NCI-H748 treated with DMSO at 0.1 percent for 48 hours (cell line): ENCODE results near the gene HDAC5.

ENCODE experiments used
- DNase-seq: peaks from one replicate; lab custom pipeline; 2025; lab: John Stamatoyannopoulos, UW

HDAC5 gene

DNA sequence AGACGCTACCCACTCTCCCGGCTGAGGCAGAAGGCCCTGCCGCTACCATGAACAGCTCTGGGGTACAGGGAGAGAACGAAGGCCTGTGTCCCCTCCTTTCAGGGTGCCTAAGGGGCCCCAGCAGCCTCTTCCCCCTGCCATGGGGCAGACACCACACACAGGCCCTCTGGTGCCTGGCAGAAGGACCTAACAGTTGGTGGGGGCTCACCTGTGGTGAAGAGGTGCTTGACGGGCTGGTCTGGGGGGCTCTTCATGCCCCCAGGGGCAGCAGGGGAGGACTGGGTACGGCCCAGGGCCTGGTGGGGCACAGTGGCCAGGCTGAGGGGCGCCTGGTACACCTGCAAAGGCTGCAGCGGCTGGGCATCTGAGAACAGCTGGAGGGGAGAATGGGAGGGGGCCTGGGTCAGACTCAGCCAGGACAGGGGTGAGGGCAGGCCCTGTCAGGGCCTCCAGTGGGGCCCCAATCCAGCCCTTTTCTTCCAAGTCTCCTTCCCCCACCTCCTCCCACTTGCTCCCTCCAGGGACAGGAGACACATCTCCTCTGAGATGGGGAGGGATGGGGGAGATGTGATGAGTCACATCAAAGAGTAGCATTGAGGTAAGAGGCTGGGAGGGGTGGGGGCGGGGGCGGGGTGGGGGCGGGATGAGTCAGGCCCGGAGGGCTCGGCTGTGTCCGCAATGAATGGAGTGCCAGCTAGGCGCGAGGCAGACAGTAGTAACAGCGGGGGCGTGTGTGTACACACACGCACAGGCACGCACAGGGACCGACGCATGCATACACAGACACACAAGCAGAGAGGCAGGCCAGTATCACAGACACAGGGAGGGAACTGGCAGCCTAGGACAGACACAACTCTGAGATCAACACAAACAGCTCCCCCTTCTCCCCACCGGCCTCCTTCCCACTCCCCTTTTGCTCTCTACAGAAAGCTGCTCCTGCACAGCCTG, 36.8 kb downstream of the HDAC5 start:
- no peak for DNase-seq

DNA sequence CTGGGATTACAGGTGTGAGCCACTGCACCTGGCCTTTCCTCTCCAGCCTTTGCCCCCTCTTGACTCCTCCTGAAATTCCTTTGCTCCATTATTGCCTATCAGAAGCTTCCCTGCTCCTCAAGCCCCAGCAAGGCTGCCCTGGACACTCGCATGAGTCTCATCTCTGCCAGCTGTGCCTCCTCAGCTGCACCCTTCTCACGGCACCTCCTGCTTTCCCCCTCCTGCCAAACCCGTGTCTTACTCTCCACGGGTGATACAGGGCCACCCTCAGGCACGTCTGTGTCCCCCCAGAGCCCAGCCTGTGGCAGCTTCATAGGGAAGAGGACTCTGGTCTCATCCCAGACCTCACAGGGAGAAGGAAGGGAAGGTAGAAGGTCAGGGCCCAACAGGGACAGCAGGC, 37.5 kb downstream of the HDAC5 start:
- DNase-seq, result no peak

DNA sequence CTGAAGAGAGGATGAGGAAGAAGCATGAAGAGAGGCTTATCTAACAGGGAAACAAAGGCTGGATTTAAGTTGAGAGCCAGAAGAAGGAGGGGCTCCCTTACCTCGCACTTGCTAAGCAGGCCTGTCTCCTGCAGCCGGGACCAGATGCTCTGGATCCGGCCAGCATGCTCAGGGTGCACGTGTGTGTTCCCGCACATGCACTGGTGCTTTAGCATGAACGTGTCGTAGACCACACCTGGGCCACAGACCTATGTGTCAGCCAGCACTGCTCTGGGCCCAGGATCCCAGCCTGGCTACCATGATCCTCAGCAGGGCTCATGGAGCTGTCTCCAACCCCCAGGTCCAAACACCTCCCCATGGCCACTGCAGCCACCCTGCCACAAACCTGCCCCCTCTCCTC, 38.5 kb downstream of the HDAC5 start:
- DNase-seq, result no peak

GRCh38 chr17:44084131-44084538, 39.3 kb downstream of the HDAC5 start:
- DNase-seq, result no peak

DNA sequence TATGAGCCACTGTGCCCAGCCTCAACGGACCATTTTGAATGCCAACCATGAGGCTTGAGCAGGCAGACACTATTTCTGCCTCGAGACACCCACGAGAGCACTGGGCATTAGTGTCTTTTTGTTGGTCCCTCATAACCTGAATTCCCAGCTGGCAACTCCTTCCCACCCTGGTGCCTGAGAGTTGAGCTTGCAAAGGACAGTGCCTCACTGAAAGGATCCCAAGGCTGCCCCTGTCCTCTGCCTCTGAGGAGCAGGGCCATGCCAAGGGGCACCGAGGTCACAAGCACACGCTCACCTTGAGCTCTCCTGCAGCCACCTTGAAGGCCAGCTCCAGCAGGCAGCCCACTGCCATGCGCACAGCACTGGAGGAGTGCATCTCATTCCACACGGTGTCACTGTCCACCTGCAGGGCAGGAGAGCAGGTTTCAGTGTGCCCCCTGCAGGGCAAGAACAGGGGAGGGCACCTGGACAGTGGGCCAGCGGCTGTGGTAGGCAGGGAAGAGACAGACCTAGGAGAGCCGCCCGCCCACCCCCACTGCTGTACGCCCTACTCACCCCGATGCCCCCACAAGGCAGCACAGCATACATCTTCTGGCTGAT, 40.1 kb downstream of the HDAC5 start:
- DNase-seq, result no peak

GRCh38 chr17:44082256-44082927, 41.0 kb downstream of the HDAC5 start:
- DNase-seq, result no peak

- no peak for DNase-seq
Observed at GRCh38 chr17:44081681-44082080, 41.8 kb downstream of the HDAC5 start.

GRCh38 chr17:44079877-44080821, 43.3 kb downstream of the HDAC5 start:
- no peak for DNase-seq

DNA sequence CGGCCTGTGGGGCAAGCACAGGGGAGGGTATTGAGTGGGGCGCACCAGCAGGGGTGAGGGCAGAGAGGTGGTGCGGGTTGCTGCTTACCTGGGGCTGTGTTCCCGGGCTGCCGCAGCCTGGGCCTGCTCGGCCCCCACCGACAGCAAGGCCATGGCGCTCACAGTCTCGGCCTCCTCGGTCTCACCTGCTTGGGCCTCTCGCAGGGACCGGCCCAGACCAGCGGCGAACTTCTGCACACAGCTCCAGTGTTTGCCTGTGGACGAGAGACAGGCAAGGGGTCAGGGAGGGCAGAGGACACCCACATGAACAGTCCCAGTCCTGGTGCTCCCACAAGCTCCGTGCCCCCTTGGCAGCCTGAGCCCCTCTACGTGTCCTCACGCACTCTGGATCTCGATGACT, 45.0 kb downstream of the HDAC5 start:
- DNase-seq, result no peak

DNA sequence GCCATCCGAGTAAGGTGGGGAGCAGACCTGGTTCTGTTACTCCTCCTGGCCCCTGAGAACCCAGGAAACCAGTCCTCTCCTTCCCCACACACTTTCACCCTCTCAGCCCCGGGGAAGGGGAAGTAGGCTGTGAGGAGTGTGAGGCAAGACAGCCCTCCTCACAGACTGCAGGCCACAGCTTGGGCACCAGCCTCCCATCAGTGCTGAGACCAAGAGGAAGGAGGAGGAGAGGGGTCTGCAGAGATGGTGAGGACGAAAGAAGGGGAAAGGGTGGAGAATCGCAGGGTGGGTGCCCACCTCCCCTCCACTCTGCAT, 45.9 kb downstream of the HDAC5 start:
- DNase-seq, result no peak

GRCh38 chr17:44076716-44077594, 46.5 kb downstream of the HDAC5 start:
- DNase-seq, result no peak

GRCh38 chr17:44075598-44076293, 47.7 kb downstream of the HDAC5 start:
- DNase-seq, result no peak

DNA sequence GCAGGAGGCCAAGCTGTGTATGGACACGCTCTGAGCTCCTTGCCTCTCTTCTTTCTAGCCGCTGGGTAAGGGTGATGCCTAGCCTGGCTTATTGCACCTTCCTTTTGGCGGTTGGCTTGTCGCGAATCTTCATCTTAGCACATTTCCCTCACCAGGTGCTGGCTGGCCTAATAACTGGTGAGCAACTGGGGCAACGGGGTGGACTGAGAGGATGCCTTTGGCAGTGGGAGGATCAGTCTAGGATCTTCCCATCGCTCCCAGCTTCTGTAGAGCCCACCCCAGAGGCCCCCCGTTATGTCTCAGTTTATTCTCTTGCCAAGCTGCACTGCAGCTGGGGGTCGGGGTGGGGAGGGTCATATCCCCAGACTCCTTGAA, 48.5 kb downstream of the HDAC5 start:
- DNase-seq, result no peak

DNA sequence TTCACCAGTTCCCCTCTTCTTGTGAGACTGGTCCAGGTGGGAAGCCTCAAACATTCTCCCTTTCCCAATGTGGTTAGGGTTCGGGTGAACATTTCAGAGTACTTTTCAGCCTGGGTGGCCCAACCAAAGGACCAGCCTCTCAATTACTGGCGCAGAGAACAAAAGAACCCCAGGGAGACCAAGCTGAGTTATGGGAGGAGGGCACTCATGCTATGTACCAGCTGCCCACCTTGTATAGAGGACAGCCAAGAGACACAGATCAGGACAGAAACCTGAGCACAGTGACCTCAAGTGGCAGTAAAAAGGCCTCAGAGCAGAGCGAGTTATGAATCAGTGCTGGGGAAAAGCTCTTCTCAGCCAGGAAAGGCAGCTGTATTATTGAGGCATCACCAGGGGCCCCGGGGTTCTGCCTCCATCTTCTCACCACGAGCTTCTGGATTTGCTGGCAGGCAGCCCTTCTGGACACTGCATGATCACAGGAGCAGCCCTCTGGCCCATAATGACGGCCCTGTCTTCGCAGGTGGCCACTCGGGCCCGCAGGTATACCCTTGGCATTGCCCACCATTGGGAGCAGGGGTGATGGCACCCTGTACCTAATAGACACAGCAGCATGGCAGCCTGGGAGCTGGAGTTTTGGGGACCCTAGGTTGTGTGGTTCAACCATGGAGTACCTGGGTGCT, 49.1 kb downstream of the HDAC5 start:
- no peak for DNase-seq

DNA sequence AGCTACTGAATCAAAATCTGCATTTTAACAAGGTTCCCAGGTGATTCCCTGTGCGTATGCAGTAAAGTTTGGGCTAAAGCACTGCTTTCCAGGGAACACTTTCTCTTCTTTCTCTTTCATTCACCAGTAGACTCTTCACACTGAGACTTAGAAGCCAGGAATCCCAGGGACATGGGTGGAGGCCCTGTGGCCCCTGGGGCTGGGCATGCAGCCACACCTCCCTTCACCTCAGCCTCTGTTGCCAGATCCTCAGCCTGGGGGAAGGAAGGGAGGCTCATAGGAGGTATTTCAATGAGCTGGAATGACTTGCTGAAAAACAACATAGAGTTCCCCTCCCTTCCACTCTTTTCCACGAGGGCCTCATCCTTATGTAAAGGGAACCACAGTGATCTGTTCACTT, 51.7 kb downstream of the HDAC5 start:
- no peak for DNase-seq

- no peak for DNase-seq
Observed at GRCh38 chr17:44071198-44071520, 52.3 kb downstream of the HDAC5 start.

DNA sequence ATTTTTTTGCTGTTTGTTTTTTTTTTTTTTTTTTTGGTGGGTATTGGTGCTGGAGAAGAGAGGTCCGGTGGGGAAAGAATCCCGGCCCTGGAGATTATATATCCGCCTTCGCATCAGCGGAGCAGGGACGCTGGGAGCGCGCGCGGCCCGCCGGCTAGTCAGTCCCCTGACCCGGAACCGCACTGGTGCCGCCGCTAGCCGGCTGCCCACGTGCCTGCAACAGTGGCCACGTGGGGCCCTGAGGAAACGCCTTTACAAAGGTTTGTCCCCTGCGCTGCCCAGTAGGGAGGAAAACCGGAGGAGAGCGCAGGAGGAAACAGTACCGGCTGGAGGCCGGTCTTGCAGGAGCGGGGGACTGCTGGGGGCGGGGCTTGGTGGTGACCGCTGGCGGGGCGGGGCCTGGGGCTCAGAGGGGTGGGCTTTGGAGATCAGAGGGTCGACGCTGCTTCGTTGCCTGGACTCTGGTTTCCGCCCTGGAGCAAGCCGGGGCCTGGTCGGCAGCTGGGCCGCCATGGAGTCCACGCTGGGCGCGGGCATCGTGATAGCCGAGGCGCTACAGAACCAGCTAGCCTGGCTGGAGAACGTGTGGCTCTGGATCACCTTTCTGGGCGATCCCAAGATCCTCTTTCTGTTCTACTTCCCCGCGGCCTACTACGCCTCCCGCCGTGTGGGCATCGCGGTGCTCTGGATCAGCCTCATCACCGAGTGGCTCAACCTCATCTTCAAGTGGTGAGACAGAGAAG, 52.8 kb downstream of the HDAC5 start, which contains the start of gene G6PC3:
Gene G6PC3, plus strand, starts transcription at position 281 of the 743 bp plus-strand sequence. Its CDS starts 231 bp downstream, at position 512.
- peak; percentile 88 for DNase-seq

DNA sequence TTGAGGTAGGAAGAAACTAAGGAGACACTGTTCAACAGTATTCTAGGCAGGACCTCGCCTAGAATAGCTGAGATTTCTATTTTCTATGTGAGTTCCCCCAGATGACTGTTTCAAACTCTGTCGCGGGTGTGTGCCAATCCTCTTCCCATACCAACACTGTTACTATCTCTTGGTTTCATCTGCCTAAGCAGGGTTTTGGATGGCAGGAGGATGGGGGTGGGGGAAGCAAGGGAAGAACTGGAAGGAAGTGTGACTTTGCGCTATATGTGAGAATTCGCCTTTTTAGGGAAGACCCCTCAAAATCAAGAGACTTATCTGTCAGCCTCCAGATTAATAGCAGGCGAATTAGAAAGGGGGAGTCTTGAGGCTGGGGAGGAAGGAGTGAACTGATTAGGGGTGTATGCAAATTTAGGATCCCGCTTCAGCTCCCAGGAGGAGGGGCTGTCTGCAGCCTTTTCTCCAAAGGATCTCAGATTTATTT, 53.4 kb downstream of the HDAC5 start:
- no peak for DNase-seq

DNA sequence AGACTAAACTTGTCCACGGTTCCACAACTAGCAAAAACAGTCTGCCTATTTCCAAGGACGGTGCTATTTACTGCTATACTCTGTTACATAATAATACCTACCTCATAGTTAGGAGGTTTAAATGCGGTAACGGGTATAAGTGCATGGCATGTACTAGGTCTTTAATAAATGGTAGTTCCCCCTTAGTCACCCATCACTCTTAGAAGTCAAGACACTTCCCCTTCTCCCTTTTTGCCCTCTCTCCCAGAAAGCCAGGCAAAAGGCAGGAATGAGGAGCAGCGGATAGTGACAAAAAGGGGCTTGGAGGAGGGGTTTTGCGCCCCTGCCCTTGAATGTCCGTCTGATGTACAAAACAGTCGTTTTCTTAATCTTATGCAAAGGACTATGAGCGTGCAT, 55.9 kb downstream of the HDAC5 start:
- no peak for DNase-seq
